G401.6 (cell line): ENCODE measurements around the gene C1orf52.
A peak's percentile ranks its signal among the peaks of the same experiment; 100 is the strongest.

Source experiments
- FAIRE-seq: peaks from 2 replicates; lab custom pipeline; 2012; peaks lifted over from hg19 to GRCh38; lab: Jason Lieb, UNC

The C1orf52 gene

GRCh38 chr1:85259118-85259911, at the start of gene C1orf52:
Gene C1orf52 (minus strand): TSS chr1:85259662. CDS start chr1:85259633, 29 bp downstream.
- FAIRE-seq, result peak; percentile 60

GRCh38 chr1:85308833-85309350, 49.4 kb upstream of the C1orf52 start:
- FAIRE-seq, result no peak

- FAIRE-seq, result peak; percentile 89
These were observed 48.7 kb upstream of the C1orf52 start for GRCh38 chr1:85307987-85308832.

- no peak for FAIRE-seq
These were observed 46.8 kb upstream of the C1orf52 start for GRCh38 chr1:85306236-85306635.

- no peak for FAIRE-seq
These were observed 44.1 kb upstream of the C1orf52 start for GRCh38 chr1:85303440-85304162.

- FAIRE-seq, result no peak
These were observed 40.7 kb upstream of the C1orf52 start for GRCh38 chr1:85300140-85300539.

GRCh38 chr1:85297855-85298629, 38.6 kb upstream of the C1orf52 start:
- peak; percentile 83 for FAIRE-seq

GRCh38 chr1:85297538-85297854, 38.0 kb upstream of the C1orf52 start:
- no peak for FAIRE-seq

- no peak for FAIRE-seq
These were observed 37.5 kb upstream of the C1orf52 start for GRCh38 chr1:85296980-85297379.

- no peak for FAIRE-seq
These were observed 36.2 kb upstream of the C1orf52 start for GRCh38 chr1:85295654-85296053.

- FAIRE-seq, result no peak
These were observed 35.6 kb upstream of the C1orf52 start for GRCh38 chr1:85295006-85295431.

GRCh38 chr1:85290826-85291225, 31.4 kb upstream of the C1orf52 start:
- FAIRE-seq, result no peak

GRCh38 chr1:85289848-85290335, 30.4 kb upstream of the C1orf52 start:
- no peak for FAIRE-seq

GRCh38 chr1:85289207-85289847, 29.9 kb upstream of the C1orf52 start:
- no peak for FAIRE-seq

- FAIRE-seq, result no peak
These were observed 24.7 kb upstream of the C1orf52 start for GRCh38 chr1:85284202-85284601.

GRCh38 chr1:85283475-85284199, 24.2 kb upstream of the C1orf52 start:
- no peak for FAIRE-seq

GRCh38 chr1:85282424-85282823, 23.0 kb upstream of the C1orf52 start:
- FAIRE-seq, result no peak

GRCh38 chr1:85280636-85281035, 21.2 kb upstream of the C1orf52 start:
- no peak for FAIRE-seq

GRCh38 chr1:85279458-85280080, 20.1 kb upstream of the C1orf52 start:
- no peak for FAIRE-seq

- FAIRE-seq, result no peak
These were observed 19.4 kb upstream of the C1orf52 start for GRCh38 chr1:85278853-85279314.
